Neural progenitor cell (in vitro differentiated cells): ENCODE results near the gene ASTN2. TPM values are rescaled to one million over a fixed set of nuclear protein-coding genes. Genes with fewer than 3 reads are reported as not detected.

Experiments used
- DNase-seq: peaks from one replicate; pipeline ENCODE4 v3.0.0-alpha.2; 2016; ENCODE audit warnings: low spot score
- H2AFZ ChIP-seq: fragments of 200-600 bp; sonication (generic); replicated peaks from 2 replicates; pipeline ENCODE4 v1.6.1; 2016; ENCODE audit warnings: antibody characterized with exemption
- H3F3A ChIP-seq: fragments of 200-600 bp; sonication (generic); 2 replicates; pipeline ENCODE4 v1.6.1; 2016; ENCODE audit warnings: antibody characterized with exemption, low read depth
- H3K27ac ChIP-seq: fragments of 200-600 bp; sonication (generic); 2 replicates; pipeline ENCODE4 v1.5.1; 2016; ENCODE audit warnings: mild to moderate bottlenecking
- H3K27me3 ChIP-seq: fragments of 200-600 bp; sonication (generic); 2 replicates; pipeline ENCODE4 v1.6.1; 2016; ENCODE audit warnings: mild to moderate bottlenecking, moderate library complexity
- H3K36me3 ChIP-seq: fragments of 200-600 bp; sonication (generic); 2 replicates; pipeline ENCODE4 v1.5.1; 2016
- H3K4me1 ChIP-seq: fragments of 200-600 bp; sonication (generic); 2 replicates; pipeline ENCODE4 v1.6.1; 2016; ENCODE audit warnings: mixed run types
- H3K4me2 ChIP-seq: fragments of 200-600 bp; sonication (generic); 2 replicates; pipeline ENCODE4 v1.6.1; 2016
- H3K4me3 ChIP-seq: fragments of 200-600 bp; sonication (generic); 2 replicates; pipeline ENCODE4 v1.5.1; 2016
- H3K79me2 ChIP-seq: fragments of 200-600 bp; sonication (generic); 2 replicates; pipeline ENCODE4 v1.6.1; 2016; ENCODE audit warnings: low read depth
- H3K9ac ChIP-seq: fragments of 200-600 bp; sonication (generic); 2 replicates; pipeline ENCODE4 v1.6.1; 2016
- H3K9me3 ChIP-seq: fragments of 200-600 bp; sonication (generic); 2 replicates; pipeline ENCODE4 v1.5.1; 2016; ENCODE audit warnings: low read depth
- H4K20me1 ChIP-seq: fragments of 200-600 bp; sonication (generic); 2 replicates; pipeline ENCODE4 v1.6.1; 2016; ENCODE audit warnings: low read depth
- H3K27ac Mint-ChIP-seq: 3 replicates; pipeline ENCODE4 v1.8.0; 2021; ENCODE audit warnings: mixed read lengths
- H3K27me3 Mint-ChIP-seq: 2 replicates; pipeline ENCODE4 v1.8.0; 2022; ENCODE audit warnings: low read depth, mild to moderate bottlenecking, inconsistent platforms, moderate library complexity, mixed read lengths; ENCODE audit not compliant: insufficient read depth
- H3K36me3 Mint-ChIP-seq: 3 replicates; pipeline ENCODE4 v1.8.0; 2021; ENCODE audit warnings: mixed read lengths
- H3K4me1 Mint-ChIP-seq: 3 replicates; pipeline ENCODE4 v1.8.0; 2021; ENCODE audit warnings: mixed read lengths
- H3K4me3 Mint-ChIP-seq: 3 replicates; pipeline ENCODE4 v1.8.0; 2021; ENCODE audit warnings: mild to moderate bottlenecking, moderate library complexity, mixed read lengths
- H3K9me3 Mint-ChIP-seq: 3 replicates; pipeline ENCODE4 v1.8.0; 2020; ENCODE audit warnings: mixed read lengths
- EZH2 ChIP-seq: fragments of 200-600 bp; sonication (generic); IDR thresholded peaks from 2 replicates; pipeline ENCODE4 v1.6.1; 2017; ENCODE audit warnings: antibody characterized with exemption, mild to moderate bottlenecking, moderate library complexity
- EZH2phosphoT487 ChIP-seq: fragments of 200-600 bp; sonication (generic); IDR thresholded peaks from 2 replicates; pipeline ENCODE4 v1.6.1; 2017; ENCODE audit warnings: antibody characterized with exemption
- total RNA-seq: library from RNA; depleted of rRNA; stranded (reverse); fragments of >200 nt; gene quantifications from 2 replicates; pipeline ENCODE4 v1.2.3, GENCODE V29; 2015; ENCODE audit warnings: low replicate concordance
- TF ChIP-seq, protein P1 (sequence below): fragments of 200-600 bp; sonication (generic); IDR thresholded peaks from 2 replicates; pipeline ENCODE4 v1.5.1; 2017; ENCODE audit warnings: antibody characterized with exemption, mild to moderate bottlenecking

ASTN2 gene
- total RNA-seq, 1 donor from 2014 or later, result 8.0 TPM

DNA sequence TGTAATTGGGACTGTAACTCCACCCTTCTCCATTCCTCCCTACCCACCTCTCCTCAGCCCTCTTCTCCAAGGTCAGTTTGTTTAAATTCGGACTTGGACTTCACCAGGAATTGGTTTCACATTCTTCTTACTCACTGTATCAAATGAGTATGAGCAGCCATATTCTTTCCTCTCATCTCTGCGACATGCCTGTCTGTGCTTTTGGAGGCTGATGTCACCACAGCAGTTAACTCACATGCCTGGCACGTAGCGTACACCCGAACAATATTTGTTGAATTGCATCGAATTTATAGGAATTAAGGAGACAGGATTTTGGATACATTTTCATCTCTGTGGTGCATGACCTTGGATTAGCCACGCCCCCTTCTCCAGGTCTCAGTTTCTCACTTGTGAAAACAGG, 291.1 kb downstream of the ASTN2 start:
- no peaks in the 10 kb centered on the region for H3K79me2 ChIP-seq
- no peaks in the 10 kb centered on the region for H4K20me1 ChIP-seq
- Mint-ChIP-seq H3K9me3 (no peaks in the 10 kb centered on the region), H3K27ac (no peak overlapping the region), H3K36me3 (no peaks in the 10 kb centered on the region), H3K4me3 (no peak overlapping the region), H3K4me1 (peaks cover 5% of the 10 kb centered on the region), H3K27me3 (no peaks in the 10 kb centered on the region)
- no peaks in the 10 kb centered on the region for H3K9me3 ChIP-seq
- no peak for TF ChIP-seq EZH2phosphoT487
- no peak for TF ChIP-seq EZH2
- TF ChIP-seq, protein P1, sequence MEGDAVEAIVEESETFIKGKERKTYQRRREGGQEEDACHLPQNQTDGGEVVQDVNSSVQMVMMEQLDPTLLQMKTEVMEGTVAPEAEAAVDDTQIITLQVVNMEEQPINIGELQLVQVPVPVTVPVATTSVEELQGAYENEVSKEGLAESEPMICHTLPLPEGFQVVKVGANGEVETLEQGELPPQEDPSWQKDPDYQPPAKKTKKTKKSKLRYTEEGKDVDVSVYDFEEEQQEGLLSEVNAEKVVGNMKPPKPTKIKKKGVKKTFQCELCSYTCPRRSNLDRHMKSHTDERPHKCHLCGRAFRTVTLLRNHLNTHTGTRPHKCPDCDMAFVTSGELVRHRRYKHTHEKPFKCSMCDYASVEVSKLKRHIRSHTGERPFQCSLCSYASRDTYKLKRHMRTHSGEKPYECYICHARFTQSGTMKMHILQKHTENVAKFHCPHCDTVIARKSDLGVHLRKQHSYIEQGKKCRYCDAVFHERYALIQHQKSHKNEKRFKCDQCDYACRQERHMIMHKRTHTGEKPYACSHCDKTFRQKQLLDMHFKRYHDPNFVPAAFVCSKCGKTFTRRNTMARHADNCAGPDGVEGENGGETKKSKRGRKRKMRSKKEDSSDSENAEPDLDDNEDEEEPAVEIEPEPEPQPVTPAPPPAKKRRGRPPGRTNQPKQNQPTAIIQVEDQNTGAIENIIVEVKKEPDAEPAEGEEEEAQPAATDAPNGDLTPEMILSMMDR, result no peak
- H3K4me3 ChIP-seq, result no peak overlapping the region
- H3F3A ChIP-seq, result no peaks in the 10 kb centered on the region
- H3K4me1 ChIP-seq, result peaks cover 9% of the 10 kb centered on the region
- no peaks in the 10 kb centered on the region for H3K36me3 ChIP-seq
- no peak overlapping the region for H3K27ac ChIP-seq
- H3K27me3 ChIP-seq, result no peaks in the 10 kb centered on the region
- no peak overlapping the region for H3K4me2 ChIP-seq
- H3K9ac ChIP-seq, result no peak overlapping the region
- H2AFZ ChIP-seq, result no peak overlapping the region
- no peak for DNase-seq

DNA sequence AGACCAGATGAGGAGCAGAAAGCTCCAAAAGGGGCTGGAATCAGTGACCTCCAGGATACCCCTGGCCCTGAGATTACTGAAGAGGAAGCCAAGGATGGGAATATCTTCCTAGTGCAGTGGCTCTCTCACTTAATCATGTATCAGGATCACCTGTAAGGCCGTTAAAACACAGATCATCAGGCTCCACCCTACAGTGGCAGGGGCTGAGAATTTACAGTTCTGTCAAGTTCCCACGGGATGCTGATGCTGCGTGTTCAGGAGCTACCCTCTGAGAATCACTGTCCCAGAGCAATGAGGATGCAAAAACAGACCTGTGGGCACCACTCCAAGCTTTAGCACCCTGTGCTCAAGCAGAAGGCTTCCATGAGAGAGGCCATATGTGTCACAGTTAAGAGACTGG, 291.9 kb downstream of the ASTN2 start:
- H3K36me3 Mint-ChIP-seq, result no peaks in the 10 kb centered on the region
- TF ChIP-seq EZH2phosphoT487 (no peak), EZH2 (no peak)
- TF ChIP-seq, protein P1, result no peak
- no peak overlapping the region for H3K4me2 ChIP-seq
- H3K4me3 ChIP-seq, result no peak overlapping the region
- no peak overlapping the region for H3K4me3 Mint-ChIP-seq
- H3F3A ChIP-seq, result no peaks in the 10 kb centered on the region
- no peaks in the 10 kb centered on the region for H3K27me3 ChIP-seq
- DNase-seq, result no peak
- H3K9me3 Mint-ChIP-seq, result no peaks in the 10 kb centered on the region
- H3K9me3 ChIP-seq, result no peaks in the 10 kb centered on the region
- H3K4me1 ChIP-seq, result peaks cover 9% of the 10 kb centered on the region
- H3K27ac Mint-ChIP-seq, result no peak overlapping the region
- no peaks in the 10 kb centered on the region for H3K79me2 ChIP-seq
- no peak overlapping the region for H3K9ac ChIP-seq
- H4K20me1 ChIP-seq, result no peaks in the 10 kb centered on the region
- H3K4me1 Mint-ChIP-seq, result peaks cover 8% of the 10 kb centered on the region
- no peak overlapping the region for H2AFZ ChIP-seq
- H3K36me3 ChIP-seq, result no peaks in the 10 kb centered on the region
- no peaks in the 10 kb centered on the region for H3K27me3 Mint-ChIP-seq
- no peak overlapping the region for H3K27ac ChIP-seq

DNA sequence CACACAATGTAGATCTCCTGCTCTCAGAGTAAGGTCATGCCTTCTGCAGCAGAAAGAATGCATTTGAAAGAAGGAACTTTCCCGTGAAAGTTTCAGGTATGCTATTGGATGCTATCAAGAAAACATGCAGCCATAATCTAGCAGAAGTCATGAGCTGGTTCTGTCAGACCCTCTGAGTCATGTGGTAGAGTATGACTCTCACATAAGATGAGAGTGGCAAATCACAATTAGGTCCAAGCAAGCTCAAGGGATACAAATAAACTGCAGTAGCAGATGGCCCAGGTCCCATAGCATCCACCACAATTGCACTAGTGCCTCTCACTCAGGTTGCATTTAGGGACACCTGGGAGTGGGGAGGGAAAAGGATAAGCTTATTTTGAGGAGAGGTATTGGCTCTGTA, 292.8 kb downstream of the ASTN2 start:
- H3K4me3 Mint-ChIP-seq, result no peak overlapping the region
- Histone ChIP-seq H3K4me1 (peaks cover 9% of the 10 kb centered on the region), H3K4me3 (no peak overlapping the region), H4K20me1 (no peaks in the 10 kb centered on the region), H3K9ac (no peak overlapping the region), H3K79me2 (no peaks in the 10 kb centered on the region), H3K27ac (no peak overlapping the region), H3F3A (no peaks in the 10 kb centered on the region), H3K9me3 (no peaks in the 10 kb centered on the region), H2AFZ (no peak overlapping the region), H3K36me3 (no peaks in the 10 kb centered on the region), H3K4me2 (no peak overlapping the region), H3K27me3 (no peaks in the 10 kb centered on the region)
- H3K27me3 Mint-ChIP-seq, result no peaks in the 10 kb centered on the region
- H3K27ac Mint-ChIP-seq, result no peak overlapping the region
- no peaks in the 10 kb centered on the region for H3K9me3 Mint-ChIP-seq
- peaks cover 8% of the 10 kb centered on the region for H3K4me1 Mint-ChIP-seq
- no peak for TF ChIP-seq EZH2
- TF ChIP-seq, protein P1, result no peak
- no peak for TF ChIP-seq EZH2phosphoT487
- DNase-seq, result no peak
- H3K36me3 Mint-ChIP-seq, result no peaks in the 10 kb centered on the region
